ENCODE measurements around the gene AXL. TPM values are rescaled to one million over a fixed set of nuclear protein-coding genes. Genes with fewer than 3 reads are reported as not detected.

The AXL gene
- polyA plus RNA-seq, 1 experiment, result 260 TPM

DNA sequence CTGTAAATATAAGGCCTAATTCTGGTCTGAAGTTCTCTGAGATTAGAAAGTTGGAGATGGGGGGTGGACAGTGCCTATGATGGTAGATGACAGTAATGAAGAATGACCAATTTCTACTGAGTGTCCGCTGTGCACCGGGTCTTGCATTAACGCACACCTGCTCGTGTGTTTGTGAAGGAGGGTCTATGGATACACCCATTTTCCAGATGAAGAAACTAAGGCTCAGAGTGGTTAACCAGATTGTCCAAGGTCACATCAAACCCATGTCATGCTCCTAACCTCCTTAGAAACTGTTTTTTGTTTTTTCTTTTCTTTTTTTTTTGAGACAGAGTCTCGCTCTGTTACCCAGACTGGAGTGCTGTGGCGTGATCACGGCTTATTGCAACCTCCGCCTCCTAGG lies 13.7 kb downstream of the AXL start:
- ChIA-PET CTCF (no interaction called here), POLR2A (no interaction called here)
- TF ChIP-seq, protein P1, sequence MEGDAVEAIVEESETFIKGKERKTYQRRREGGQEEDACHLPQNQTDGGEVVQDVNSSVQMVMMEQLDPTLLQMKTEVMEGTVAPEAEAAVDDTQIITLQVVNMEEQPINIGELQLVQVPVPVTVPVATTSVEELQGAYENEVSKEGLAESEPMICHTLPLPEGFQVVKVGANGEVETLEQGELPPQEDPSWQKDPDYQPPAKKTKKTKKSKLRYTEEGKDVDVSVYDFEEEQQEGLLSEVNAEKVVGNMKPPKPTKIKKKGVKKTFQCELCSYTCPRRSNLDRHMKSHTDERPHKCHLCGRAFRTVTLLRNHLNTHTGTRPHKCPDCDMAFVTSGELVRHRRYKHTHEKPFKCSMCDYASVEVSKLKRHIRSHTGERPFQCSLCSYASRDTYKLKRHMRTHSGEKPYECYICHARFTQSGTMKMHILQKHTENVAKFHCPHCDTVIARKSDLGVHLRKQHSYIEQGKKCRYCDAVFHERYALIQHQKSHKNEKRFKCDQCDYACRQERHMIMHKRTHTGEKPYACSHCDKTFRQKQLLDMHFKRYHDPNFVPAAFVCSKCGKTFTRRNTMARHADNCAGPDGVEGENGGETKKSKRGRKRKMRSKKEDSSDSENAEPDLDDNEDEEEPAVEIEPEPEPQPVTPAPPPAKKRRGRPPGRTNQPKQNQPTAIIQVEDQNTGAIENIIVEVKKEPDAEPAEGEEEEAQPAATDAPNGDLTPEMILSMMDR (IDR thresholded peaks at IDR 0.05; ENCODE audit: insufficient read depth, low read depth, low read length), result no peak

GRCh38 chr19:41233748-41234240 lies 14.8 kb downstream of the AXL start:
- Histone ChIP-seq H3K36me3 (ENCODE audit: control insufficient read depth, insufficient read depth, low read length) (peaks cover 45% of the 10 kb centered on the region), H3K4me3 (ENCODE audit: low read depth, low read length) (no peak overlapping the region), H3K27me3 (ENCODE audit: control insufficient read depth, insufficient read depth, low read length) (no peaks in the 10 kb centered on the region)
- DNase-seq (ENCODE audit: low read depth), result no peak
- POLR2A ChIA-PET, result interaction anchor here (0.6 kb wide), 1 partner anchor 435 kb away, joined by 3 read pairs; the partner anchor contains the start of gene EGLN2
- TF ChIP-seq, protein P1 (IDR thresholded peaks at IDR 0.05; ENCODE audit: insufficient read depth, low read depth, low read length), result no peak
- CTCF ChIA-PET, result no interaction called here

More for the DNA sequence above, 13.7 kb downstream of the AXL start:
- no peak overlapping the region for H3K4me3 ChIP-seq (ENCODE audit: low read depth, low read length)
- no peak for DNase-seq (ENCODE audit: low read depth)
- peaks cover 35% of the 10 kb centered on the region for H3K36me3 ChIP-seq (ENCODE audit: control insufficient read depth, insufficient read depth, low read length)
- no peaks in the 10 kb centered on the region for H3K27me3 ChIP-seq (ENCODE audit: control insufficient read depth, insufficient read depth, low read length)

DNA sequence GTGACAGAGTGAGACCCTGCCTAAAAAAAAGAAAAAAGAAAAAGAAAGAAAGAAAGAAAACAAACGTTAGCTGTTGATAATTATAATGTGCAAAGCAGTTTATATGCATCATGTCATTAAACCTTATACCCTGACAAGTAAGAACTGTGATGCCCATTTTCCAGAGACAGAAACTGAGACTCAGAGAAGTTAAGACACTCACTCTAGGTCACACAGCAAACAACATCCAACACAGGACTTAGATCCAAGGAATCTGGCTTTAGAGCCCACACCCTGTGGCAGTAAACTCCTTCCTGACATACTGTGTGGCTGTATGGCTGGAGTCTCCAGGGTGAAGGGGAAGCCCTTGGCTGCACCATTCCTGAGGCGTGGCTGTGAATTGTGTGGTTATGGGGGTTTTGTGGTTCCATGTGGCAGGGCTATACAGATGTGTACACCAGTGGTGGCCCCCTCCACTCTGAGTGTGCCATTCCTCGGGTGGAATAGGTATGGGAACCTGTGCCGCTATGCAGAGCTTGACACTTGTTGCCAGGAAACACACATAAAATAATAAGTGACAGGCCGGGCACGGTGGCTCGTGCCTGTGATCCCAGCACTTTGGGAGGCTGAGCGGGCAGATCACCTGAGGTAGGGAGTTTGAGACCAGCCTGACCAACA lies 15.6 kb downstream of the AXL start:
- ChIA-PET POLR2A (no interaction called here), CTCF (no interaction called here)
- H3K27me3 ChIP-seq (ENCODE audit: control insufficient read depth, insufficient read depth, low read length), result no peaks in the 10 kb centered on the region
- TF ChIP-seq, protein P1 (IDR thresholded peaks at IDR 0.05; ENCODE audit: insufficient read depth, low read depth, low read length), result no peak
- DNase-seq (ENCODE audit: low read depth), result no peak
- peaks cover 54% of the 10 kb centered on the region for H3K36me3 ChIP-seq (ENCODE audit: control insufficient read depth, insufficient read depth, low read length)
- H3K4me3 ChIP-seq (ENCODE audit: low read depth, low read length), result no peak overlapping the region

- peaks cover 57% of the 10 kb centered on the region for H3K36me3 ChIP-seq (ENCODE audit: control insufficient read depth, insufficient read depth, low read length)
- ChIA-PET CTCF (no interaction called here), POLR2A (no interaction called here)
- TF ChIP-seq, protein P1 (IDR thresholded peaks at IDR 0.05; ENCODE audit: insufficient read depth, low read depth, low read length), result no peak
- no peak overlapping the region for H3K4me3 ChIP-seq (ENCODE audit: low read depth, low read length)
- H3K27me3 ChIP-seq (ENCODE audit: control insufficient read depth, insufficient read depth, low read length), result no peaks in the 10 kb centered on the region
- DNase-seq (ENCODE audit: low read depth), result no peak
These were observed 16.5 kb downstream of the AXL start for GRCh38 chr19:41235480-41235879.

DNA sequence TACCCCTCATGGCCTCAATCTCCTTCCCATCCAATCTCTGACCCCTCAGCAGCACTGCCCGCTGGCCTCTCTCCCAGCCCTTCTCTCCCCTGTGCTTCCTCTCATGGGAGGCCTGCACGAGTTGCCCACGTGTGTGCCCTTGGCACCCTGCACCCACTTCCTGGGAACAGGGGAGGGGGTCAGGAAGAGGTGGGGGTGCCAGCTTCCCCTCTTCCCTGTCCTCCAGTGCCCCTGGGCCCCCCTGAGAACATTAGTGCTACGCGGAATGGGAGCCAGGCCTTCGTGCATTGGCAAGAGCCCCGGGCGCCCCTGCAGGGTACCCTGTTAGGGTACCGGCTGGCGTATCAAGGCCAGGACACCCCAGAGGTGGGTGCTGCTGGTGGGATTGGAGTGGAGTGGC lies 19.2 kb downstream of the AXL start:
- Histone ChIP-seq H3K27me3 (ENCODE audit: control insufficient read depth, insufficient read depth, low read length) (no peaks in the 10 kb centered on the region), H3K36me3 (ENCODE audit: control insufficient read depth, insufficient read depth, low read length) (peaks cover 65% of the 10 kb centered on the region), H3K4me3 (ENCODE audit: low read depth, low read length) (no peak overlapping the region)
- TF ChIP-seq, protein P1 (IDR thresholded peaks at IDR 0.05; ENCODE audit: insufficient read depth, low read depth, low read length), result no peak
- no peak for DNase-seq (ENCODE audit: low read depth)
- ChIA-PET POLR2A (no interaction called here), CTCF (no interaction called here)
